ENCODE data around the gene MAP1B.
"Not testable (repeated sequence)": the region's sequence is repeated elsewhere in the genome, so short reads cannot be mapped to it uniquely, and the experiment has no call there.

The MAP1B gene

DNA sequence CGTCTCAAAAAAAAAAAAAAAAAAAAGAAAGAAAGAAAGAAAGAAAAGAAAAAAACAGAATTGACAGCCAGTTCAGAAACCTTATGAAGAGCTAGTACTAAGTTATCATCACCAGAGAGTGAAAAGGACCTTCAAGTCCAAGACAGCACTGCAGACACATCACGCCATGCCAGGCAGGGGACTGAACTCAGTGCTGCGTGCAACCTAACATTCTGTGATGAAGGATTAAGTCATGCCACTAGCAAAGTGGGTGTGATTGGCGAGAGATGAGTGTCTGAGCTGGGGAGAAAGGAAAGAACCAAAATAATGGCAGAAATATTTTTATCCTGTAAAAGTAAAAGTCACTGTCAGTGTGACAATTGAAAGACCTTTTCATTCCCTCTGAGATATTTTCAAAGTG lies 54.7 kb downstream of the MAP1B start:
- no peak for DNase-seq (ENCODE audit: low read depth)
- no peak overlapping the region for H3K4me3 ChIP-seq (ENCODE audit: low read depth, low read length)
- TF ChIP-seq, protein P1, sequence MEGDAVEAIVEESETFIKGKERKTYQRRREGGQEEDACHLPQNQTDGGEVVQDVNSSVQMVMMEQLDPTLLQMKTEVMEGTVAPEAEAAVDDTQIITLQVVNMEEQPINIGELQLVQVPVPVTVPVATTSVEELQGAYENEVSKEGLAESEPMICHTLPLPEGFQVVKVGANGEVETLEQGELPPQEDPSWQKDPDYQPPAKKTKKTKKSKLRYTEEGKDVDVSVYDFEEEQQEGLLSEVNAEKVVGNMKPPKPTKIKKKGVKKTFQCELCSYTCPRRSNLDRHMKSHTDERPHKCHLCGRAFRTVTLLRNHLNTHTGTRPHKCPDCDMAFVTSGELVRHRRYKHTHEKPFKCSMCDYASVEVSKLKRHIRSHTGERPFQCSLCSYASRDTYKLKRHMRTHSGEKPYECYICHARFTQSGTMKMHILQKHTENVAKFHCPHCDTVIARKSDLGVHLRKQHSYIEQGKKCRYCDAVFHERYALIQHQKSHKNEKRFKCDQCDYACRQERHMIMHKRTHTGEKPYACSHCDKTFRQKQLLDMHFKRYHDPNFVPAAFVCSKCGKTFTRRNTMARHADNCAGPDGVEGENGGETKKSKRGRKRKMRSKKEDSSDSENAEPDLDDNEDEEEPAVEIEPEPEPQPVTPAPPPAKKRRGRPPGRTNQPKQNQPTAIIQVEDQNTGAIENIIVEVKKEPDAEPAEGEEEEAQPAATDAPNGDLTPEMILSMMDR (IDR thresholded peaks at IDR 0.05; ENCODE audit: insufficient read depth, low read depth, low read length, missing control alignments), result no peak

DNA sequence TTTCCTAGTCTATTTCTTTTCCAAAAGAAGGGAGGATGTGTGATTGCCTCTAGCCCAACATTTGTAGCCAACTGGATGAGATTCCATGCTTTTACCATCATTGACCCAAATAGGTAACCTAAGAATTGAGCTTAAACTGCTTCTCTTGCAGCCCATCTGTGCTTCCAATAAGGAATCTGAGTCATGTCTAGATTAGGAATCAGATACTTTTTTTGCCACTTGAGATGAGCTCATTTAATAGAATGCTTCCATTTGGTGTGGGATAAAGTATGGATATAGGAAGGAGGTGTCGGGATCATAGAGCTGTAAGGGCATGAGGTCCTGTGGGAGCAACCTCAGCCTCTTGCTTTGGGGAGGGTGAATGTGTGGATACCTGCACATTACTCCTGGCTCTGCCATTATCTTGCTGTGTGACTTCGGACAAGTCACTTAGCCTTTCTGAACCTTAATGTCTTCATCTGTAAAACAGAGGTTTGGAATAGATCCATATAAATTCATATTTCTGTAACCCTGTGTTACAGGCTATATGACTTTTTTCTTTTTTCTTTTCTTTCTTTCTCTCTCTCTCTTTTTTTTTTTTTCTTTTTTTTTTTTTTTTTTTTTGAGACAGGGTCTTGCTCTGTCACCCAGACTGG lies 56.2 kb downstream of the MAP1B start:
- DNase-seq (ENCODE audit: low read depth), result no peak
- H3K4me3 ChIP-seq (ENCODE audit: low read depth, low read length), result no peak overlapping the region
- TF ChIP-seq, protein P1 (IDR thresholded peaks at IDR 0.05; ENCODE audit: insufficient read depth, low read depth, low read length, missing control alignments), result no peak

DNA sequence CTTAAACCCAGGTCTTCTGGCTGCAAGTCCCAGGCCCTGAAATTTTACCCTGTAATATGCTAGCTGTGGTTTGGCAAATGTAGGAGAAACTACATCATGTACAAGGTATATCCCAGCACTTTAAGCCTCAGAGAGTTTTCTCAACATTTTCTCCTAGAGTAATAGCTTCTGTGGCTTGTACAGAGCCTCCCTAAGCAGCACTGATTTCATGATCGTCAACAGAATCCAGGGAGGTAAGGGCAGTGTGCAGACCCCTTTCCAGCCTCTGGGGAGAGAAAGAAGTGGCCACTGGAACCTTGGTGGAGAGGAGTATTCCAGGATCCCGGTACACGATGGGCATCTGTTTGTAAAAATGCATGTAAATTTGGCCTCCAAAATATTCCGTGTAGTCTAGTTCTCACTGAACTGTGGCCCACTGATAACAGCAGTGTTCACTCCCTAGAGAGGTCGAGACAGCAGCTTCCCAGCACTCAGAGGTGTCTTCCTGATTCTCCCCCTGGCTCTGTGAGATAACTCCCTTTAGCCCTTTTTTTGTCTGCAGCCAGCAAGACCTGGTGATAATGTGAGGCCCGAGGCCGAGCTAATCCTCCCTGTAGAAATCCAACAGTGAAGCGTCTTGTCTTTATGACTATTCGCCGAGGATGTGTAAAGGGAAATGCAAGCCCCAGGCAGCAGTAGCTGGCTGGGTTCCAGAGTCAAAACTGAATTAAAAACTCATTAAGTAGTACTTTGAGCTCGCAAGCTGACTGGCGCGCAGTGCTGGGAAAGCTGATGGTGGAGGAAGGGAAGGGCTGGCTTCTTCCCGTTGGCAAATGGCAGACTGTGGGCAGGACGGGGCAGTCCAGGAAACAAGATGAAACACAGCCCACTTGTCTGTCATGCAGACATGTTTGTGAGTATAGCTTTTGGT lies 59.0 kb downstream of the MAP1B start:
- TF ChIP-seq, protein P1 (IDR thresholded peaks at IDR 0.05; ENCODE audit: insufficient read depth, low read depth, low read length, missing control alignments), result no peak
- no peak for DNase-seq (ENCODE audit: low read depth)
- H3K4me3 ChIP-seq (ENCODE audit: low read depth, low read length), result no peak overlapping the region

DNA sequence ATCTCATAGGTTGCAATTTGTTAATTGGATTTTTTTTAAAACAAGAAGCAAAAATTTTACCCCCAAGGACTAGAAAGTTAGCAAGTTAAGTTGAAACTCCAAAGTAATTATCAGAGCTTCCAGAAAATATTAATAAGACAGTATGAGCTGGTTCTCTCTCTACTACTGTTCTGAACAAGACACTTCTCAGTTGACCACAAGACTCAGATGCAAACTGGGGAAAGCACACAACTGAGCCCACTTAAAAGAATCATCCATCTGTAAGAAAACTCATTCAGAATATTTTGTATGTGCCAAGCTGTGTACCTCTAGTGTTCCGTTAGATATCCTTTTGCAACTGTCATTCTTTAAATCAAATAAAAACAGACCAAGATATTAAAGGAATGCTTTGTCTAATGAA lies 60.0 kb downstream of the MAP1B start:
- TF ChIP-seq, protein P1 (IDR thresholded peaks at IDR 0.05; ENCODE audit: insufficient read depth, low read depth, low read length, missing control alignments), result no peak
- no peak overlapping the region for H3K4me3 ChIP-seq (ENCODE audit: low read depth, low read length)
- peak; percentile 20 for DNase-seq (ENCODE audit: low read depth)

DNA sequence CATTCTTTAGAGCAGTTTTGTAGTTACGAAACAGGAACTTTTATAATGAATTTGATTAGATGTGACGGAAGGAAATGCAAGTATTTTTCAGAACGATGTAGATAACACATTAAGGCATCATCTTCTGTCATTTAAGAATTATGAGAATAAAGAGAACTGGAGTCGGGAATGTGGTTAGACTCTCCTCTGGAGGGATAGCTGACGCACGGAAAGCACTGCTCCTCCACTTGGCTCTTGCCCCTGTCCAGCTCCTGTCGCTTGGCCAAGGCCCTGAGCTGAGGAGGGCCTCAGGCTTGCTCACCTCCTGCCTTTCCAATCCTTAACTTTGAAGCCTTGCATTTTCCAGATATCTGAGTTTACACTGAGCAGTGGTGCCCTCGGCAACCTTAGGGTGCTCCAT lies 60.5 kb downstream of the MAP1B start:
- TF ChIP-seq, protein P1 (IDR thresholded peaks at IDR 0.05; ENCODE audit: insufficient read depth, low read depth, low read length, missing control alignments), result no peak
- no peak overlapping the region for H3K4me3 ChIP-seq (ENCODE audit: low read depth, low read length)
- DNase-seq (ENCODE audit: low read depth), result no peak

DNA sequence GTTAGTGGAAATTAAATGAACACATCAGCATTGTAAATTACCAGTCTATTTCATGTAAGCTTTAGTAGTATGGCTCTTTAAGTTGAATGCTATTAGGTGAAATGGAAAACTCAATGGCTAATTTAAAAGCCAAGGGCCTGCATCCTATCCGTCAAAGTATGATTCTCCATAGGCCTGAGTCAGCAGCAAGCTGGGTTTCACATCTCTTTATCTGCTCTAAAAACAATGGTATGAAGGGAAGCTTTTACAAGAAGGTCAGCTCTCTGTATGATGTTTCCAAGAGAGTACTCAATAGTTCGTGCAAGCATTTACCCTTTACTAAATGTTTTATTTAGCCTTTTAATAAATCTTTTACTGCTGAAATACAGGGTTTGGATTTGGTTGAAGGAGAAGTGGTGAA lies 62.8 kb downstream of the MAP1B start:
- no peak for DNase-seq (ENCODE audit: low read depth)
- TF ChIP-seq, protein P1 (IDR thresholded peaks at IDR 0.05; ENCODE audit: insufficient read depth, low read depth, low read length, missing control alignments), result no peak
- no peak overlapping the region for H3K4me3 ChIP-seq (ENCODE audit: low read depth, low read length)

DNA sequence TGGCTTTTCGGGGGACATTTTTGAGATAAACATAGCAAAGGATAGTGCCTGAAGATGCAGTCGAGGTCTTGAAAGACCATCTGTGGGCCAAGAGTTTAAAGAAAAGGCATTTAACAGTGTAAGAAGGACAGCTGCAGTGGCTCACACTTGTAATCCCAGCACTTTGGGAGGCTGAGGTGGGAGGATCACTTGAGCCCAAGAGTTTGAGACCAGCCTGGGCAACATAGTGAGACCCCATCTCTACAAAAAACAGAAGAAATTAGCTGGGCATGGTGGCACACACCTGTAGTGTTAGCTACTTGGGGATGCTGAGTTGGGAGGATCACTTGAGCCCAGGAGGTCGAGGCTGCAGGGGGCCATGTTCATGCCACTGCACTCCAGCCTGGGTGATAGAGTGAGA lies 63.9 kb downstream of the MAP1B start:
- DNase-seq (ENCODE audit: low read depth), result not testable (repeated sequence)

More for the DNA sequence above, 63.9 kb downstream of the MAP1B start:
- H3K4me3 ChIP-seq (ENCODE audit: low read depth, low read length), result not testable (repeated sequence)
